Measurements from ENCODE around the gene FKBP1C.

DNA sequence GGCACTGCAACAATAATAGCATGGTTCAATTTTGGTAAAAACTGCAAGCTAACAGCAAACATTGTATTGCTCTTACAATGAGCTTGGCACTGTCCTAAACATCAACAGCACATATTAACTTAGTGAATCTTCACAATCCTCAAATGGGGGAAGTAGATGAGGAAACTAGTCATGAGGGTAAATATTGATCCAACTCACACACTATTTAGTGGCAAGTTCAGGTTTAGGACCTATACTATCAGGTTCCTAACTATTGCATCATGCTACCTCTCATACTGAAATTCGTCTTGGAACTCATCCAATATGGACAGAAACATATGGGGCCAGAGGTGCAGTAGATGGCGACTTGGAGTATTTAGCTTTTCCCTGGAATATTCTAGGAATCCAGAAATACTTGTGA lies 34.2 kb downstream of the FKBP1C start:
- TF ChIP-seq, protein P1, sequence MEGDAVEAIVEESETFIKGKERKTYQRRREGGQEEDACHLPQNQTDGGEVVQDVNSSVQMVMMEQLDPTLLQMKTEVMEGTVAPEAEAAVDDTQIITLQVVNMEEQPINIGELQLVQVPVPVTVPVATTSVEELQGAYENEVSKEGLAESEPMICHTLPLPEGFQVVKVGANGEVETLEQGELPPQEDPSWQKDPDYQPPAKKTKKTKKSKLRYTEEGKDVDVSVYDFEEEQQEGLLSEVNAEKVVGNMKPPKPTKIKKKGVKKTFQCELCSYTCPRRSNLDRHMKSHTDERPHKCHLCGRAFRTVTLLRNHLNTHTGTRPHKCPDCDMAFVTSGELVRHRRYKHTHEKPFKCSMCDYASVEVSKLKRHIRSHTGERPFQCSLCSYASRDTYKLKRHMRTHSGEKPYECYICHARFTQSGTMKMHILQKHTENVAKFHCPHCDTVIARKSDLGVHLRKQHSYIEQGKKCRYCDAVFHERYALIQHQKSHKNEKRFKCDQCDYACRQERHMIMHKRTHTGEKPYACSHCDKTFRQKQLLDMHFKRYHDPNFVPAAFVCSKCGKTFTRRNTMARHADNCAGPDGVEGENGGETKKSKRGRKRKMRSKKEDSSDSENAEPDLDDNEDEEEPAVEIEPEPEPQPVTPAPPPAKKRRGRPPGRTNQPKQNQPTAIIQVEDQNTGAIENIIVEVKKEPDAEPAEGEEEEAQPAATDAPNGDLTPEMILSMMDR (IDR thresholded peaks at IDR 0.05) = no peak
- TF ChIP-seq POLR2AphosphoS5 (IDR thresholded peaks at IDR 0.05) = no peak
- TF ChIP-seq EP300 (IDR thresholded peaks at IDR 0.05) = no peak

Measured in upper lobe of left lung (tissue), 4 donors.